NCI-H345 treated with DMSO at 0.1 percent for 48 hours (cell line): ENCODE results near the gene KCNN3.

ENCODE experiments used
- DNase-seq: peaks from one replicate; lab custom pipeline; 2025; ENCODE audit not compliant: unreplicated experiment; lab: John Stamatoyannopoulos, UW

KCNN3 gene

DNA sequence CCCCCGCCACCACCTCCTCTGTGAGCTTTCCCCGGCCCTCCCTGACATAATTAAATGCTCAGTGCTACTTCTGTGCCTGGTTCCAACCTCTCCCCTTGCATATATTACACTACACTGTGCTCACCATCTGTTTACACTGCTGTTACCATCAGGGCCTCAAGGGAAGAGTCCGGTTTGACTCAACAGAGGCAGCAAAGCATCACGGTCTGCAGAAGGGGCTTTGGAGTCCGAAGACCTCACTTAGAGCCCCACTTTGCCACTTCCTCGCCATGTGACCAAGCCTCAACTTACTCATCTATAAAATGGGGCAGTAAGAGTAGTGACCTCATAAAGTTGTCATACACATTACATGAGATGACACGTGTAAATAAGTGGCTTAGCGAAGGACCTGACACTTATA lies 27.4 kb downstream of the KCNN3 start:
- DNase-seq, result no peak

DNA sequence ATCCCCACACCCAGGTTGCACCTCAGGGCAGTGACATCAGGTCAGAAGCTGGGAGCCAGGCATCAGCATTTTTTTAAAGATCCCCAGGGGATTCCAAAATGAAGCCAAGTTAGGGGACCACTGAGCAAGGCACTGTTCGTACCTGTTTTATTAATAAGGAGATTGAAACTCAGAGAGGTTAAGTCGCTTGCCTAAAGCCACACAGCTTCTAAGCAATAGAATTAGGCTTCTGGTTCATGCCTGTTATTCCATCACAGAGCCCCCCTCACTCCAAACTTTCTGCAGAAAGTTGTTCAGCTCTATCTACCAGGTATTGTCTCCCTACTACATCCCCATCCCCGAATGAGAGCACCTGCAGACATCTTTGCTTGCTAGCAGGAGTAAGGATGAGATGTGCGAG lies 28.7 kb downstream of the KCNN3 start:
- no peak for DNase-seq

DNA sequence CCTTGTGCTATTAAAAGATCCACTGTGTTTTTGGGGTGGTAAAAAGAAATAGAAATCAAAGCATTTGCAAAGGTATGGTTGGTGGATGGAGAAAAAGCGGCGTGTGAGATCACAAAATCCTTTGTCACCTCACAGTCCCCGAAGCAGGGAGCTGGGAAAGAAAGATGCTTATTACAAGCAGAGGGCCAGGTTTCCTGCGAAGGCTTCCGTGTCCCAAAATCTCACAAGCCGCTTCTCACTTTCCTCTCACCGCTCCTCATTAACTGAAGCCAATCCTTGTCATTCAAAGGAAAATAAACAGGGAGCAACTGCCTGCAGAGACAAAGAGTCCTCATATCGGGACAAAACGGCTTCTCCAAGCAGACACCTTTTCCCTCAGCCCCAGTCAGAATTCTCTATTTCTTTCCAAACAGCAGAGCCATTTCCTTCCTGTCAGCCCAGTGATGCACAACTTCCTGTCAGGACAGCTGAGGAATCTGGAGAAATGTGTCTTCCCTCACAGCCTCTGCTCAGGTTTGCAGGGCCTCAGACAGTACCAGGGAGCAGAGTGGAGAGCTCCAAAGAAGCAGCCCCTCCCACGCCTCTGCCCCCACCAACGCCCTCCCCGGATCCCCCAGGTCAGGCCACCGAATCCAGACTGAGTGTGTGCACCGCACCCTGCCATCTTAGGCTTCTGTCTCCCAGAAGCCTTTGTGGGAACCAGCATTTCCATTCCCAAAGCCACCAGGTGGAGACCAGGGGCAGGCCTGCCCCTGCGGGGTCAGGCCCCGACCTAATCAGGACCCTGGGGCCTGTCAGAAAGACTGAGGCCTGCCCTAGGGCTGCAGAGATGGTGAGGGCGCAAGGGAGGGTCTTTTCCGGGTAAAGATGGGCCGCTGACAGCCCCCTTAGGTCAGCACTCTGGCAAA lies 29.6 kb downstream of the KCNN3 start:
- DNase-seq, result no peak

DNA sequence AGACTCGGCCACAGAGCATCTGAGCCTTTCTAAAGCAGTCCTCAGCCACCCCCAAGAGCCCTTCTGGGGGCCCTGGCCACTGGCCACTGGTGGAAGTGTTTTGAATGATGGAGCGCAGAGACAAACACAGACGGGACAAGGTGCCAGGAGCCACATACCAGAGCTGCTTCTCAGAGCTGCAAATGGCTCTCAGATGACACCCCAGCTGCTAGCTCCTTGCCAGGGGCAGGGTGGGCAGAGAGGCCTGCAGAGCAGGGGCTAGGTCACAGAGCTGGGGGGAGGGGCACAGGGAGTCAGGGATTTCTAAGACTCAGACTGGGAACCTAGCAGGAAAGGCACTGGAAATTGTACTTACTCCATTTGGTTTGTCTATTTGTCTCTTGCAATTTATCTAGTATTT lies 30.4 kb downstream of the KCNN3 start:
- no peak for DNase-seq

- no peak for DNase-seq
These were observed 31.1 kb downstream of the KCNN3 start for GRCh38 chr1:154838988-154839387.

GRCh38 chr1:154838461-154838860 lies 31.6 kb downstream of the KCNN3 start:
- DNase-seq, result no peak

DNA sequence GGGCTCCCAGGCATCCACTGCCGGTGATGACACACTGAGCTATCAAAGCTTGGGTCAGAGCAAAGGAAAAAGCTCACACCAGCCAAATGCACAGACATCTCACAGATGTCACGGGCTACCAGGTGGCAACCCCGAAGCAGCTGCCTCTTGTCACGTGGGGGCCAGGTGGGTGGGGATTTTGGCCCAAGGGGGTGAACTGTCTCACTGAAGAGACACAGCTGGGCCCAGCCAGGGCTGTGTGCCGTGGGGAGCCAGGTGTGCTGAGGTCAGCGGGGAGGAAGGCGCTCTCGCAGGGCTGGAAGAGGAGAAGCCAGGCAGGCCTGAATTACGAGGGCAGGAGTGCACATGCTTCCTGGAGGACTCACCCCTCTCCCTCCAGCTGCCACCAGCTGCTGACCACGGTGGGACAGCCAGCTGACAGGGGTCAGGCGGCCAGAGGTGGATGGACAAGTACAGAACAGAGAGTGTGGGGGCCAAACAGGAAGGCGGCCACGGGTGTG lies 32.4 kb downstream of the KCNN3 start:
- no peak for DNase-seq

- DNase-seq, result no peak
These were observed 32.9 kb downstream of the KCNN3 start for GRCh38 chr1:154837034-154837671.

GRCh38 chr1:154835531-154836324 lies 34.4 kb downstream of the KCNN3 start:
- no peak for DNase-seq

- no peak for DNase-seq
These were observed 36.2 kb downstream of the KCNN3 start for GRCh38 chr1:154833841-154834240.

GRCh38 chr1:154833209-154833608 lies 36.9 kb downstream of the KCNN3 start:
- DNase-seq, result no peak

GRCh38 chr1:154832384-154832783 lies 37.7 kb downstream of the KCNN3 start:
- no peak for DNase-seq

- DNase-seq, result no peak
These were observed 38.6 kb downstream of the KCNN3 start for GRCh38 chr1:154831462-154831861.

GRCh38 chr1:154829062-154829461 lies 41.0 kb downstream of the KCNN3 start:
- no peak for DNase-seq

GRCh38 chr1:154824179-154825000 lies 45.7 kb downstream of the KCNN3 start:
- no peak for DNase-seq

- no peak for DNase-seq
These were observed 47.4 kb downstream of the KCNN3 start for GRCh38 chr1:154822717-154823116.

- no peak for DNase-seq
These were observed 47.8 kb downstream of the KCNN3 start for GRCh38 chr1:154822233-154822632.

DNA sequence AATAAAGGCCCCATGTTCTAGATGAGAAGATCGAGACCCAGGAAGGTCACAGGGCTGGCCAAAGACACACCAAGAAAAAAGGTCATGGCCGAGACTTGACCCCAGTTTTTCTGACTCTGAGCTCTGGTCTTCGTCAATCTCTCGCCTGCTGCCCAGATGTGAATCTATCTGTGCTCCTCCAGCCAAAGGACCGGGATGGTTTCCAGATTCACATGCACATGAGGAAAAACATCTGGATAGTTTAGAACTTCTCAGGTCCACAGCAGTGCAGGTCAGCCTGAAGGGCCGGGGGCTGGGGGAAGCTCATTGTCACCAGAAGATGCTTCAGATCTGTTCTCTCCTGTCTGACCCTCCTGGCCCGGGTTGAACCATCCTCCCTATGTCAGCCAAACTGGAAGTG lies 49.0 kb downstream of the KCNN3 start:
- no peak for DNase-seq

- no peak for DNase-seq
These were observed 49.4 kb downstream of the KCNN3 start for GRCh38 chr1:154820646-154821045.
